ENCODE data around the gene CCDC82. TPM values are rescaled to one million over a fixed set of nuclear protein-coding genes. Genes with fewer than 3 reads are reported as not detected.

The CCDC82 gene
- total RNA-seq, 1 donor from 2014 or later, result 29.0 TPM

DNA sequence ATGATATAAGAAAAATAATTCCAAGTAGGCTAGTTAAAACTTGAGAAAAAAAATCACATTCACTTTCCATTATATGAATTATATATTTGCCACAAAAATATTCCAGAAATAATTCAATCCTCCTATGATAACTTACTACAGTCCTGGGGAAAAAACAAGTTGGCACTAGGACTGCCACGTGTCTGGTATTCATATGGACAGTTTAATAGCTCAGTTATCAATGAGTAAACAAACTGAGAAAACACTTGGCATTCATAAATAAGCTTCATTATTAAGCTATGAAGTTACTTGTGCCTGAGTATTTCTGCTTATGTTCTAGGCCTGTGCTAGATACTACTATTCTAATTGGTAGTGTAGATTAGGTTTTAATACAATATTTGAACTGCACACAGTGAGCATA is 24.2 kb downstream of the CCDC82 start:
- DNase-seq (ENCODE audit: low spot score), result no peak

DNA sequence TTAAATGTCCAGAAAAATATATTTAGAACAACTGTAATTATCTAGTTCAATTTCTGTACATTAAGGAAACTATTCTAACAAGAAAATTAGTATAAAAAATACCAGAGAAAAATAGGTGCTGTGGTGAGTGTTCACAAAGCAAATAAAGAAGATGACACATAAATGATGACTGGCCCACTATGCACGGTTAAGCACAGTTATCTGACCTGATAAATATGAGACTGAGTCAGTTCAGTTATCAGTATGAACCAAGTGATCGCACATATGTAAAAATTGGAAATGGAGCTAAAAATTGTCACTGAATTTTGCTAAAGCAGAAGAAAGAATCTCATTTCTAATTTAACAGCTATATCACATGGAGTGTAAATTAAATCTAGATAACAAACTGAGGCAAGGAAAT is 27.9 kb downstream of the CCDC82 start:
- no peak for DNase-seq (ENCODE audit: low spot score)

DNA sequence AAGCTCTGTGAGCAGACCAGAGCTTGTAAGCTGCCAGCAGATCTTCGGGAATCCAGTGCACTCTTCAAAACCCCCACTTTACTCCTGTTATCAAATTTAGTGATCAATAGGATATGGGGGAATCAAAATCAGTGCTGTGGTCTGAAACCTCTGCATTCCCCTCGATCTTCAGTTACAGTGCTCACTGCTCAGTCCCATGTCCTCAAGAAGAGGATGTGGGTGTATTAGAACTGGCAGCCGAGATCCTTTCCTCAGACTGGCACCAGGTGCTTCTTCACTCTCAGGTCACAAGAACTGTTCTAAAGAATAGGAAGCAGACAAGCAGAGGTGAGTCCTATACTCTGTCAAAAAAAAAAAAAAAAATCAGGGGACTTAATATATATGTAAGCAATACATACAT is 31.4 kb downstream of the CCDC82 start:
- DNase-seq (ENCODE audit: low spot score), result no peak

DNA sequence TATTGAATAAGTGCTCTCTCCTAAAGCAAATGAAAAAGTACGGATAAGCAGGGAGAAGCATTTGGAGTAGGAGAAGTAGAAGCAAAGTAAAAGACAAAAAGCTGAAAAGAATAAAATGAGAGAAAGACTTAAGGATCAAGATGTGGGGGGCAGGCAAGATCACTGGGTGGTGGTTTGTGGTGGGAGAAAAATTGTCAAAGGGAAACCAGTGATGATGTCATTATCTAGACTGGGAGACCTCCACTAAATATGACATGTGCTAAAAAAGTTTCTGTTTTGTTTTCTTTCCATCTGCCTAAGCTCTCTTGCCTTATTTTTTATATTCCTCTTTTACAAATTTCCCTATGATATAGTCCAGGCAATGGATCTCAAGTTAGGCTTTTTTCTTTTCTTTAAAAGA is 31.9 kb downstream of the CCDC82 start:
- no peak for DNase-seq (ENCODE audit: low spot score)

DNA sequence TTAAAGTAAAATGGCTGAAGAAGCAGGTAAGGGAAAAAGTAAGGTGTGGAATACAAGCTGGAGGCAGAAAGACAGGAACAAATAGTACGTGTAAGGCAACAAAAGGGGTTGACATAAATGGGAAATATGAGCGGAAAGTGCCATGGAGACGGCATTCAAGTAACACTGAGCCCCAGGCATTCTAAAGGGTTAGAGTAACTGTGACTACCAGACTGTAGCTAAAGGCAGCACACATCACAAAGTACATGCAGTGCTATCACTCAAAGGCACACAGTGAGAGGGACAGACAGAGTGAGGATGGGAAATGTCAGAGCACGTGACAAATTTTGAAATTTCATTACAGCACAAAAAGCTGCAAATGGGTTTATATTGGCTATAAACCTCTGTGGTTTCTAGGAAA is 32.9 kb downstream of the CCDC82 start:
- no peak for DNase-seq (ENCODE audit: low spot score)

DNA sequence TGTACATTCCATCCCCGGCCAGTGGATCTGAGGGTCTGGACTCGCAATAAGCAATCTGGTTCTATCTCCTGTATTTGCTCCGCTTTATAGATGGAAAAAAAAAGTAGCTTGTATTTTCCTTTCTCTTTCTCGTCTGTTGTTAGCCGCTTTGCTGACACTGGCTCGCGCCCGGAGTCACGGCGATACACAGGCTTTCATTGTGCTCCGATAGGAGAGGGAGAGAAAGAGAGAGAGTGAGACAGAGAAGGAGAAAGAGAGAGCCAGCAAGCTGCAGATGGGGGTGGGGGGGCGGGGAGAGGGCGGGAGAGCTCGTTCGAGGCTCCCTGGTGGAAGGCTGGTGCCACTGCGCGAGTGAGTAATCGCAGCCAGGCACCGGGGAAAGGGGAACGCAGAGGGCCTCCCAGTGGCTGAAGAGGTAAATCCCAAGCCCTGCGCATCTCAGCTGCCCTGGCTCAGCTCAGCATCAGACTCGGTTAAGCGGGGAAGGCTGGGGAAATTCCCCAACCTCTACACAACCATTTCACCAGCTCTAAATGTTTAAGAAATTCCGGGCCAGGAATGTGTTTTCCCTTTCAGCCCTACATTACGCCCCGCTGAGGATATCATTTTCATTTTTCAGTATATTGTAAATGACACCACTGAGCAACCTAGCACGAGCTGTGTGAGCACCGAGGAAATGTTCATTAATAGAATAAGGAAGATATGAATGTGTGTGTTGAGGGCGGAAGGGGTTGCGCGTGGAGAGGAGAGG is 46.6 kb downstream of the CCDC82 start, which contains the start of gene MAML2:
Gene MAML2, minus strand, starts transcription at position 235 of the 751 bp plus-strand sequence. CDS start 1,300 bp downstream, outside the sequence.
- peak; percentile 95 for DNase-seq (ENCODE audit: low spot score)

DNA sequence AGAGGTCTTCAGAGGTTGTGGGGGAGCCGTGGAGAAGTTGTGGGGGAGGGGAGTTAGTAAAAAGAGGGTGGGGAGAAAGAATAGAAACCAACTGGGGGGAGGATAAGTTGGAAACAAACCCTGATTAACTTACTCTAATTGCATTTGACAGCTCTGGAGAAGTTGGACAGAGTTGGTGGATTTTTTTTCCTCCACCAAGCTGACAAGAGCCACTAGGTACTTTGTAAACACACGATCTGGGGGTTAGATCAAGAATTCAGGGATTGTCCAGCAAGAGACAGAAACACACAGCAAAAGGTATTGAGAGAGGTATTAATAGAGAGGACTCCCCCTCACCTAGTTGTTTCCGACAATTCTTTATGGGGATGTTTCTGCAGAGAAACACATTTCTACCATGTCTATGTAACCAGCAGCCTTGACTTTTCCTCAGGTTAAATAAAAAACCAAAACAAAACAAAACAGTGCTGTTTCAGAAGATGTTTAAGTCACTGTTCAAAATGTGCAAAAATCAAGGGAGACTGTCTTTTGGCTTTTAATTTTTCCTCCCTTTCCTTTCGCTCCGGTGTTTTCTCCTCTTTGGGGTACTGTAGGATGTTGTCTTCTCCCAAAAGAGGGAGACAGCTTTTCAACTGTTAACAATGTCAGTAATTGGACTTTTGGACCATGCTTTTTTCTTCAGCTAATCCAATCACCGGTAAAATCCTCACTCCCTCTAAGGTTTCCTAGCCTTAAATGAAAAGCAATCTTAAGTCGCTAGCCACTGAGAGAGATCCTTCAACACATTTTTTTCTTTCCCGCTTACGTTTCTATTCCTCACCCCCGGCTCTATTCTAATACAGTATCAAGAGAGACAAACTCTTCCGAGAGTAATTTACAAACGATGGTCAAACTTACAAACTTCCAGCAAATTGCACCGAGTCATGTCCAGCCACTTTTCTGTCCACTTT is 47.4 kb downstream of the CCDC82 start:
- no peak for DNase-seq (ENCODE audit: low spot score)

DNA sequence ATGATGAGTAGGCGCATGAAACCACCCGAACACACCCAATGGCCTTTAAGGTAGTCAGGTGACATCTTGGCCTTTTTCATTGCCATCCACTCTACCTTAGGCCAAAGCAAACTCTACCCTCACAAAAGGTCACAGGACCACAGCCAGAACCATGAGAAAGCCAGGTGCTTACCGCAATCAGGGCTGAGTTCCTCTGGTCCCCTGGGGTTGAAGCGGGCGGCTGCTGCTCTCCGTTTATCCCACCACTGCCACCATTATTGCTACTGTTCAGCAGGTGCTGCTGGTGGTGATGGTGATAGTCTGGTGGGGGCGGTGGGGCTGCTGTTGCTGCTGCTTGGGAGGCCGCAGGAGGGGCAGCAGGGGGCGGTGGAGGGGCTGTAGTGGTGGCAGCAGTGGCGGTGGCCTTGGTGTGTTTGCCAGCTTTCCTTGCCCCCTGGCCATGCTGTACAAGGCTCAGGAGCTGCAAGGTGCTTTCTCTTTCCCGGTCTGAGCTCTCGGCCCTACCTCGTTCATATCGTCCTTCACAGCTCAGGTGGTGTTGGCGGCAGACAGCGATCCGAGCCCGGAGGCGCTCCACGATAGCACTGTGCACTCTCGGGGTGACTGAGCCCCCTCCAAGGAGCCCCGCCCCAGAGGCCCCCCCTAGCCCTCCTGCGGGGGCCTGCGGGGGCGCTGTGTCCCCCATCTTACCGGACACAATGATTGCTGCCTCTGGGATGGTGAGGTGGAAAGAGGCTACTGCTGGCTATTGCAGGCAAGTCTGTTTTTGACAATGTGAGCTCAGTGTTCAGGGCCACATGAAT is 48.3 kb downstream of the CCDC82 start:
- peak; percentile 90 for DNase-seq (ENCODE audit: low spot score)

DNA sequence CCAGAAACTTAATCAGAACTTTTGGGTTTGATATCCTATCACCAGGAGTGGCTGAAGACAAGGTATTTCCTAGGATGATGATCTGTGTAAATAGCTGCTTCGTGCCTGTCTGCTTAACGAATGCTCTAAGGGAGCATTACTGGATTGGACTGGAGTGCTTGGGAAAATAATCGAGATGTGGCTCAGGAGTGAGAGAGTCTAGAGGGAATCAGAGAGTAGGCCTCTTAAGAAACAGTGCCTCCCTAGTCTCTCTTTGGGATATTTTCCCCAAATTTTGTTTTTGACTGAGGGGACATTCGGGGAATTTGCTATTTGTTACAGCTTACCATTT is 49.2 kb downstream of the CCDC82 start:
- DNase-seq (ENCODE audit: low spot score), result no peak

DNA sequence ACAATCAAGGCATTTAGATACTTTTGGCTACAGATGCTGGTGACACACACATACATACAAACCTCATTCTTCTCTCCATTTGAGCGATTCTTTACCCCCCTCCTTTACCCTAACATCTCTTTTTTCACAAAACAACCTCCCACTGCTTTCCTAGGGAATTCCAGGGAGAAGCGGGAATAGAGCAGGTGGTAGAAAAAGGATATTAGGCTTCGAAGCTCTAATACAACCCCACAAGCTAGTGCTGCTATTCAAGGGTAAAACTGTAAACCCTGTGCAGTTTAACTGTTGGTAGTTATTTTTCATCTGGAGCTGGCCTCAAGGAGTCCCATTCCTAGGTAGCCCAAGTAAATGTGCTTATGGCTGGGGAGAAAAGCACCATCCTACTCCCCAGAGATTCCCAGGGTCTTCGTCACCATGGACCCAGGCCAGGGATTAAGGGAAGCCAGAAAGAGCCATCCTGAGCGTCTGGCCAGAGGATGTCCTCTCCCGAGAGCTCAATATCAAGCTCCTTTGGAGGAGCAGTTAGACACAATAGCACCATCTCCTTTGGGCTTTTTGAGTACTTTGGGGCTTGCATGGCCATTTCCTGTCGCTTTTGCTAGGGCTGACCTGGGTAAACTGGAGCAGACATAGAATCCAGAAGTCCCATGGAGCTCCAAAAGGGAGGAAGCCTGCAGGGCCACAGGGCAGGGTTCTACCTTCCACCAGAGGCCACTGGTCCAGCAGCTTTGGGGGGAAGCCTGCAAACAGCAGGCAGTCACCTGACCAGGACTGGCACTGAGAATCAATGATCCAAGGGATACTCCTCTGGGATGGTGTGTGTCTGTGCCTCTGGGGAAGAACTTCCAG is 49.8 kb downstream of the CCDC82 start:
- no peak for DNase-seq (ENCODE audit: low spot score)

DNA sequence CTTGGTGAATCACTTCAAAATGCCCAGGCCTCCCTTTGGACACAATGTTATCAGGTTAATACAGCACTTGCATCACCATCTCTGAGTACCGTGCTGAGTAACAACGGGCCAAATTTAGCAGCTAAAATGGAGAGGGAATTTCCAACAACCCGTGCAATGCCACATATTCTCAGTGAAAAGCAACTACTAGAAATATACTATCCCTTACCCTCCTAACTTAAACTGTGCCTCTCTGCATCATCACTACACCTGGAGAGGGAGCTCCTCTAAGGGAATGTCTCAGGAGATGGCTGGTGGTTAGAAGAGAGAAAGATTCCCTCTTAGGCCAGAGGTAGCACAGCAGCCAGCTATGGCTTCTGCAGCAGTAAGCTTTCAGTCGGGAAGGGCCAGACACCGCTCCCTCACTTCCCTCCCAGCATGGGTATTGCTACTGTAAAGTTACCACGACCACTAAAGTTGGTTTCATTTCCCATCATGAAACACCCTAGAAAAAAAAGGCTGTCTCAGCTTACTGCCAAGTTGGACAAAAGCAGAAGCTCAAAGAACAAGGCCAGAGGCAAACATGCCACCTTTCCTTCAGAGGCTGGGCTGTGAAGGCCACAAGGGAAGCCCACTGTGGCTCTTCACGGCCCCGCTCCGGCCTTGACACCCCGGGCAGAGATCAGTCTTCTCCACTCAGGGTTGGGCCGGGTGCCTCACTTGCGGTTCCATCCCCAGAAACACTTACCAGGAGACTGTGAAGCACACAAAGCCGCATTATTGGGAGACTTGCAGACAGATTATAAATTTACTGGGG is 50.6 kb downstream of the CCDC82 start:
- DNase-seq (ENCODE audit: low spot score), result no peak

DNA sequence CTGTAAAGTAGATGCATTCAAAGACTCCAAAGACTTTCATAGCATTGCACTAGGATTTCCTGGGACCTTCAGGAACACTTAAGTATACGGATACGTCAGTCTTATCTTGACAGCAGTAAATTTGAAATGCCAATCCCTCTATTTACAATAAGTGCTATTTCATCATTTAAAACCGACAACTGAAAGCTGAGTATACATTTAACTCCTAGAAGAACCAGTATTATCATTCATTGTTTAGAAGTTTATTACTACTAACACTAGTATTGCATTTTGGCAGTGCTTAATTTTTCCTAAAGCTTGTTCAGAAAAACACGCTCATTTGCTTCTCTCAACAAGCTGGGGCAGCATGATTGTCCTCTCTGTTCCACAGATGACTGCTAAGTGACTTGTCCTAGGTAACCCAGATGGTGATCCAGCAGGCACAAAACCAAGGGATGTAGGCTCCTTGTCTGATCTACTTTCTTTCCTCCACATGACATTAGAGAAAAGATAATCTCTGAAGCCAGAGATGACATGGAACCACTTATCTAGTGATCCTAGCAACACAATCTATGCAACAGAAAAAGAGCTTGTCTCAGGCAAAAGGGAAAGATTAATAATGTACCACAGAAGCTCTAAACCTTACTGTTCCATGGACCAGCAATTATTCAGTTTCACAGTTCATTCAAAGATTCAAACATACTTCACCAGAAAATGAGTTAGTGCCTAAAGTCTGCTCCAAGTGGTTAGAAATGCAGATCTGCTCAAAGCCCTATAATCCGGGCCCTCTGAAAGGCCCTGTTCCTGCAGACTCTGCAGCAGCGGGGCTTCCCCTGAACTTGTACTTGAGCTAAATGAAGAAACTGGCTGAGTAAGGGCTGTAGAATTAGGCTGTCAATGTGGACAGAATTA is 51.9 kb downstream of the CCDC82 start:
- DNase-seq (ENCODE audit: low spot score), result no peak

DNA sequence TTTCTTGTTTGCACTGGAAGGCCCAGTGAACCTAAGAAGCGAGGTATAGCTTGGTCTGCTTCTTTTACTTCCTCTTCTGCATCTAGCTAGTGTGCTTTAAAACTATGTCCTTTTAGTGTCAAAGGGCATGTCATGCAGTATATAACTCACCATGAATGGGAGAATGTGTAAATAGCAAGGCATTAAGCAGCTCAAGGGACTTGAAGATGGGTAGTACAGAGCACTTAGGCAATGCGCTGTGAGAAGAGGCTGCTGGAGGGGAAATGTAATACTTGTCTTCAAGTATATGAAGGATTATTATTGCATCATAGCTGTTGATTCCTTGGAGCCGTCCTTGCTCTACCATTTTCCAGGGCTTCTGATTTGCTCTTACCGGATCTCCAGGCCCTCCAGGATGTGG is 54.3 kb downstream of the CCDC82 start:
- no peak for DNase-seq (ENCODE audit: low spot score)

DNA sequence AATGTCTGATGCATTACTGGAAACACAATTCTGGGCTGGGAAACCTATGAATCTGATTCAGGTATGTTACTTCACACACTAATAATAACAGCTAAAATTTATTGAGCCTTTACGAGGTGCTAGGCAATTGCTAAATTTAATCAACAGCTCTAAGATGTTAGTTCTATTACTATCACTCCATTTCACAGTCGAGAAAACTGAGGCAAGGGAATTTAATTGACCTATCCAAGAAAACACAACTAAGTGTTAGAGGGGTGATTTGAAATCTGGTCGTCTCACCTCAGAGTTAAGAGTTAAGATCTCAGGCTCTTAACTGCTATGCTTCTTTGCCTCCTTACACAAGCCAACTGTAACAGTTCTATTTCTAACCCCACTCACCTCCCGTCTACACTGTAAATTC is 55.5 kb downstream of the CCDC82 start:
- DNase-seq (ENCODE audit: low spot score), result no peak

DNA sequence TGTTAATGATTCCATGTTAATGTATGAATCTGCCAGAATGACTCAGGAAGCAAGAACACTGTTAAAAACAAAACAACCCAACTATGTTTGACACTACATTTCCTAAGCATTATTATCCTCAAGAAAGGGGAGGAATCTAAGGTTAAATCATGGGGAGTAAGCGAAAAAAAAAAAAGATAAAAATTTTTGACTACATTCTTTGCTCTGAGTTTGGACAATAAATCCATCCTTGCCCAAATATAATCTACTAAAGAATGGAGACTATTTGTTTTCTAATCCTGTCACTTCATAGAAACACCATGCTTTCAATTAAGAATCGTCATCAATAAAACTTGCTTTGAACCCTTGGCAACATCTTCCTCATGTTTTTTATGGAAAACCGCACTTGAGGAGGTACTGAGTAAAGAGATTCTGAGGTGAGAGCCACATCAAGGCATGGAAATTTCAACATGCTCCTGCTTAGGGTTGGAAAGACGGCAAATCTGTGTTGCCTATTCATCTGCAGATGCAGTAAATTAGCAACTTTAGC is 56.5 kb downstream of the CCDC82 start:
- no peak for DNase-seq (ENCODE audit: low spot score)

DNA sequence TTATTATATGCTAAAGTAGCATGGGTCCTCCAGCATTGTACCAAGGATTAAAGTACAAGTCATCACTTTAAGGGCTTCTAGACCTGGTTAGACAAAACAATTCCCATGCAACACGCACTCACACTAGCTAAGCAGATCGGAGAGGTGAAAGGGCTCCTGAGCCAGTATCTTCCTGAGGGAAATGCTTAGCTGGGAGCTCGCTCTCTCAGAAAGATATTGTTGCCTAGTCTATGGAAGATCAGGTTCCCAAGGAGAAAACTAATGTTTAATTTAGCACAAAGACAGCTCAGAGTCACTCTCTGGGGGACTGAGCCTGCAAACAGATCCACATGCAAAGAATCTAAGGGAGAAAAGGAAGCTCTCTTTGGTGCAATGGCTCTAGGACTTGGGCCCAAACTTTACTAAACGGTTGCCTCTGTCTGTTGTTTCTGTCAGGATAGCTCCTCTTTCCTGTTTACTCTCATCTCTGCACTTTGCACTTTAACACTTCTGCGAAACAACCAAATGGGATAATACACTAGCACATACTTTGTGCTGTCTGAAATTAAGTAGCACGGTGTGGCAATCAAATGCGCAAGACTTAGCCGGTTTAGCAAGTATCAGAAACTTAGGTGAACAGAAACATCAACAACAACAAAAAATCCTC is 57.5 kb downstream of the CCDC82 start:
- DNase-seq (ENCODE audit: low spot score), result no peak

DNA sequence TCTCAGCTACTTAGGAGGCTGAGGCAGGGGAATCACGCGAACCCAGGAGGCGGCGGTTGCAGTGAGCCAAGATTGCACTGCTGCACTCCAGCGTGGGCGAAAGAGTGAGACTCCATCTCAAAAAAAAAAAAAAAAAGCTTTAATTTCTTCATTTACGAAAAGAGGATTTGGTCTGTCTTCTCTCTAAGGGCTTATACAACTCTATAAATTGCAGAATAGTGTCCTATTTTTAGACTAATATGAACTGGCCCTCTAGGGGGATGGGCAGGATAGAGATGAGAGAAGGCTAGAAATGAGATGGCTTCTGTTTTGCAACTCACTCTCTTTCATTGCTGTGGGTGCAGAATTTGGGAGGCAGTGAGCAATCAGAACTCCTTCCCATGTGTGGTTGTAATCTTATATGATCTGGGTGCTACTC is 58.0 kb downstream of the CCDC82 start:
- no peak for DNase-seq (ENCODE audit: low spot score)

DNA sequence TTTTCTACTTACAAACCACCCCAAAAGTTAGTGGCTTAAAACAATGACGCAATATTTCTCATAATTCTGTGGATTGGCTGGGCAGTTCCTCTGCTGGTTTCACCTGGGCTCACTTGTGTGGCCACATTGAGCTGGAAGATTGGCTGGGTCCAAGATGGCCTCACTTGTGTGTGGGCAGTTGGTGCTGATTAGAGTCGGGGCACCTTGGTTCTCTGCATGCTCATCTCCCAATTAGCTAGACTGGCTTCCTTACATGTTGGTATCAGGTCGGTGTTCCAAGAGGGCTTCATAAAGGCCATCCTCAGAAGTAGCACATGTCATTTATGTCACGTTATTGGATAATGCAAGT is 59.2 kb downstream of the CCDC82 start:
- no peak for DNase-seq (ENCODE audit: low spot score)
